ES-I3 (cell line): ENCODE results near the gene OBP2B.

Experiments used
- H3K36me3 ChIP-seq: 2 replicates; pipeline ENCODE4 v1.6.1; 2013; ENCODE audit warnings: mild to moderate bottlenecking, low read length, control low read depth, moderate library complexity; ENCODE audit not compliant: insufficient read depth
- H3K4me1 ChIP-seq: 2 replicates; pipeline ENCODE4 v1.6.1; 2013; ENCODE audit warnings: mild to moderate bottlenecking, control low read depth, low read length; ENCODE audit not compliant: insufficient read depth
- H3K9ac ChIP-seq: 2 replicates; pipeline ENCODE4 v1.6.1; 2013; ENCODE audit warnings: low read depth, mild to moderate bottlenecking, low read length, moderate library complexity
- H3K9me3 ChIP-seq: 2 replicates; pipeline ENCODE4 v1.6.1; 2013; ENCODE audit warnings: mild to moderate bottlenecking, low read length, moderate library complexity; ENCODE audit not compliant: control insufficient read depth, insufficient read depth

The OBP2B gene

GRCh38 chr9:133165452-133165730, 43.7 kb downstream of the OBP2B start:
- no peak overlapping the region for H3K9ac ChIP-seq
- peaks cover 12% of the 10 kb centered on the region for H3K4me1 ChIP-seq
- no peaks in the 10 kb centered on the region for H3K9me3 ChIP-seq
- no peaks in the 10 kb centered on the region for H3K36me3 ChIP-seq

GRCh38 chr9:133164191-133164590, 44.9 kb downstream of the OBP2B start:
- H3K9ac ChIP-seq, result peak overlapping the region; percentile 72; the same call in 1 of the 2 replicates
- H3K36me3 ChIP-seq, result no peaks in the 10 kb centered on the region
- peaks cover 12% of the 10 kb centered on the region for H3K4me1 ChIP-seq
- no peaks in the 10 kb centered on the region for H3K9me3 ChIP-seq

DNA sequence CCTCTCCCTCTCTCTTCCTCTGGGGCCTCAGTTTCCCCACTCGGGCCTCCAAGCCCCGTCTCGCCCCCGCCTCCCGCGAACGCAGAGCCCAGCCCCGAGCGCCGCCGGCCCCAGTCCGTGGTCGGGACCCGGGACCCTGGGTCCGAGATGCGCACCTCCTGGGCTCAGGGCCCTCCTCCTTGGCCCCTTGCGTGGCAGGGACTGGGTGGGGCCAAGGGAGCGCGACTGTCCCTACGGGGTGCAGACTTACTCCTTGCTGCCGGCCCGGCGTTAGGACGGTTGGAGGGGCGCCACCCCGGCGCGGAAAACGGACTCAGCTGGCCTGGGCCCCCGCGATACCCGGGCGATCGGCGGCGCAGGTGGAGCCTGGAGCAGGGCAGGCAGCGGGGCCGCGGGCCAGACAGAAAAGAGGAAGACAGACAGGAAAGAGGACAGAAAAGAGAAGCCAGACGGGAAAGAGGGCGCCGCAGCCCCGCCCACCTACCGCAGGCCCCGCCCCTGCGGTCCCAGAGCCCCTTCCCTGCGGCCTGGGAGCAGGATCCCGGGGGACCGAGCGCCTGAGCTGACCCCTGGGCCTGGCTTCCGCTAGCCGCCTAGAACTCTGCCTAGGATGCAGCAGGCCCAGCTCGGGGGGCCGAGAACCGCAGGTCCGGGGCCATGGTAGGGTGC, 45.4 kb downstream of the OBP2B start, which contains the start of gene GBGT1:
Gene GBGT1 (minus strand): TSS at position 411 of the 669 bp plus-strand sequence. CDS start 1,502 bp downstream, outside the sequence.
- Histone ChIP-seq H3K4me1 (peaks cover 12% of the 10 kb centered on the region), H3K36me3 (no peaks in the 10 kb centered on the region), H3K9me3 (no peaks in the 10 kb centered on the region), H3K9ac (peak within 1 kb of the TSS; percentile 72)

DNA sequence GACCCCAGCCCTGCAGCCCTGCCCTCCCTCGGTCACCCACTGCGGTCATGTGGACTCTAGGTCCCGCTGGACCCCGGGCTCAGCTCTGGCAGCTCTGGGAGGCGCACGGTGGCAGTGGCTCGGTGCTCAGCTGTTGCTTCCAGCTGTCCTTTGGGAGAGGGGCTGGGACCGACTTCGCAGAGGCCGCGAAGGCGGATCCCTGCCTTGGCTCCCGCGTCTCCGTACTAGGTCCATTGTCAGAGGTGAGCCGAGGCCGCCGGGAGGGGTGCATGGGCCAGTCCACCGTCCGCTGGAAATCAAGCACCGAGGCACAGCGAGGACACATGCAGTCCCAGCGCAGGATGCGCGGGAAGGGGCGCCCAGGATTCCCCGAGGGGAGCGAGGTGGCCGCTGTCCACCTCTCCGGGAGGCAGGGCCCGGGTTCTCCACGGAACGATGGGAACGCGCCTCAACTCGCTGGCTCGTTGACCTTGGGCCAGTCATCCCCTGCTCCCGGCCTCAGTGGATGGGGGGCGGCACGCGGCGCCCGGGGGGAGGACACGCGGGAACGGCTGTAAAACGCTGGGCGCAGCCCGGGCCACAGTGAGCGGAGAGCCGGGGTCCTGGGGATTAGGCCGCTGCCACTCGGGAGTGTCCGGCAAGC, 46.1 kb downstream of the OBP2B start:
- Histone ChIP-seq H3K9me3 (no peaks in the 10 kb centered on the region), H3K9ac (peak overlapping the region; percentile 72), H3K36me3 (no peaks in the 10 kb centered on the region), H3K4me1 (peaks cover 6% of the 10 kb centered on the region)

DNA sequence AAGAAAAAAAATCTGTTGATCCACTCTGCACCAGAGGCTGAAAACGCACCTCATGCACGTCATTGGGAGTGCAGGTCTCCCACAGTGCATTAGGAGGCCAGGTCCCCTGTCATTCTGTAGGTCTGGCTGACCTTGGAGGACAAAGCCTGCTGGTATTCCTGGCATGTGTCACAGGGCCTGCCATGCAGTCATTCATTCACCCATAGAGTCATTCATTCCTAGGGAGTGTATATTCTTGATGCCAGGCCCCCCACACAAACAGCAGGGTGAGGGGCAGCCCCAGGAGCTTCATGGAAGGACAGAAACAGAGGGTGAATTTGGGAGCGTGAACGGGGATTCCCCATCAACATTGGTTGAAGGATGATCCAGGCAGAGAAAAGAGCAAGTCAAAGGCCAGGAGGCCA, 47.5 kb downstream of the OBP2B start:
- Histone ChIP-seq H3K36me3 (no peaks in the 10 kb centered on the region), H3K9ac (no peak overlapping the region), H3K4me1 (peaks cover 6% of the 10 kb centered on the region; the same call in 1 of the 2 replicates), H3K9me3 (no peaks in the 10 kb centered on the region)

- no peak overlapping the region for H3K9ac ChIP-seq
- H3K9me3 ChIP-seq, result no peaks in the 10 kb centered on the region
- H3K36me3 ChIP-seq, result no peaks in the 10 kb centered on the region
- H3K4me1 ChIP-seq, result peaks cover 6% of the 10 kb centered on the region; the same call in 1 of the 2 replicates
These were observed 48.1 kb downstream of the OBP2B start for GRCh38 chr9:133160742-133161546.

DNA sequence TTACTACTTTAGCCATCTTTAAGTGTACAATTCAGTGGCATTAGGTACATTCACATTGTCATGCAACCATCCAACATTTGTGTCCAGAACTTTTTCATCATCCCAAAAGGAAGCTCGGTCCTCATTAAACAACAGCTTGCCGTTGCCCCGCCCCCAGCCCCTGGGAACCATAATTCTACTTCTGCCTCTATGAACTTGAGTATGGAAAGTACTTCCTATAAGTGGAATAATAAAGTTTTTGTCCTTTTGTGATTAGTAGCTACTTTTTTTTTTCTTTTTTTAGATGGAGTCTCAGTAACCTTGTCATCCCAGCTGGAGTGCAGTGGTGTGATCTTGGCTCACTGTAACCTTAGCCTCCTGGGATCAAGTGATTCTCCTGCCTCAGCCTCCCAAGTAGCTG, 50.4 kb downstream of the OBP2B start:
- Histone ChIP-seq H3K9ac (no peak overlapping the region), H3K4me1 (no peaks in the 10 kb centered on the region), H3K36me3 (no peaks in the 10 kb centered on the region), H3K9me3 (no peaks in the 10 kb centered on the region)
